Sigmoid colon (tissue), 7 donors: ENCODE data around the gene KLK12. TPM values are rescaled to one million over a fixed set of nuclear protein-coding genes. Genes with fewer than 3 reads are reported as not detected.

Experiments
- DNase-seq: peaks from one replicate; pipeline ENCODE4 v3.0.0-alpha.2; 2019
- H3K27ac ChIP-seq, 4 donors: fragments of 200-600 bp; sonication (generic); one replicate each; pipeline ENCODE4 v1.5.1; 2016 to 2019; ENCODE audit warnings: mild to moderate bottlenecking in 1 of 4
- H3K27me3 ChIP-seq, 3 donors: fragments of 200-600 bp; sonication (generic); one replicate each; pipeline ENCODE4 v1.5.1; 2019; ENCODE audit warnings: mild to moderate bottlenecking in 1 of 3
- H3K36me3 ChIP-seq, 4 donors: fragments of 200-600 bp; sonication (generic); one replicate each; pipeline ENCODE4 v1.5.1; 2016 to 2019
- H3K4me1 ChIP-seq, 4 donors: fragments of 200-600 bp; sonication (generic); one replicate each; pipeline ENCODE4 v1.5.1; 2017 to 2019
- H3K4me3 ChIP-seq, 4 donors: fragments of 200-600 bp; sonication (generic); one replicate each; pipeline ENCODE4 v1.5.1; 2017 to 2019; ENCODE audit warnings: mild to moderate bottlenecking in 2 of 4, moderate library complexity in 1 of 4
- H3K9me3 ChIP-seq, 4 donors: fragments of 200-600 bp in 3 of 4; sonication (generic) in 3 of 4; one replicate each; pipeline versions ENCODE4 v1.5.1 to v1.6.1; 2013 to 2019
- CTCF ChIP-seq, 4 experiments: fragments of 450-650 bp in 3 of 4; fragments of 200-600 bp in 1 of 4; IDR thresholded peaks; one replicate each; pipeline ENCODE4 v1.5.1; 2016 to 2019; ENCODE audit warnings: antibody characterized with exemption in 4 of 4, mild to moderate bottlenecking in 3 of 4, moderate library complexity in 2 of 4
- EP300 ChIP-seq, 4 donors: sonication (generic); formaldehyde crosslinking; IDR thresholded peaks; one replicate each; pipeline ENCODE4 v1.6.1; 2017; ENCODE audit warnings: antibody characterized with exemption in 4 of 4
- POLR2A ChIP-seq, 2 donors: fragments of 450-650 bp; IDR thresholded peaks; one replicate each; pipeline ENCODE4 v1.6.1; 2016; ENCODE audit warnings: antibody characterized with exemption in 2 of 2, mild to moderate bottlenecking in 2 of 2, moderate library complexity in 2 of 2
- POLR2AphosphoS5 ChIP-seq, 4 donors: sonication (generic); formaldehyde crosslinking; IDR thresholded peaks; one replicate each; pipeline ENCODE4 v1.6.1; 2017; ENCODE audit warnings: antibody characterized with exemption in 4 of 4
- WGBS, 2 donors: extraction: QIAGEN DNeasy Blood & Tissue Kit; methylation state at CpG; one replicate each; pipeline ENCODE4 v1.1.7; 2013; 5-methylcytosine and 5-hydroxymethylcytosine counted together
- intact Hi-C: fragments of 100-400 bp; cut with DNase I; formaldehyde crosslinking; loops from one replicate; pipeline ENCODE4 v1.15.1; 2023
- polyA plus RNA-seq, 3 donors: library from polyadenylated mRNA; stranded (reverse); fragments of 200-250 nt; gene quantifications; one replicate each; pipeline ENCODE4 v1.2.3, GENCODE V29; 2013
- total RNA-seq, 4 donors: library from RNA; depleted of rRNA; stranded (reverse); fragments of >200 nt; gene quantifications; one replicate each; pipeline ENCODE4 v1.1.0, GENCODE V29; 2016
- donor health status: healthy with polysubstance abuse.
- donor health status: Bipolar disorder and iron deficiency.
- donor health status: healthy.

KLK12 gene
- total and polyA plus RNA-seq, 7 donors = 2.6 TPM; not detected in 6

- H3K27ac ChIP-seq = no peak overlapping the region
- H3K36me3 ChIP-seq = no peaks in the 10 kb centered on the region
- H3K4me3 ChIP-seq = no peak overlapping the region
- TF ChIP-seq POLR2AphosphoS5 (IDR thresholded peaks at IDR 0.05) (no peak), CTCF (IDR thresholded peaks at IDR 0.05) (no peak), POLR2A (IDR thresholded peaks at IDR 0.05) (no peak), EP300 (IDR thresholded peaks at IDR 0.05) (no peak)
- intact Hi-C loops = no loop called here
- H3K4me1 ChIP-seq = peaks cover 0 to 9% (median 3%) of the 10 kb centered on the region in 4 donors
- 44 to 65% methylated on average over 7 of the region's 7 CpGs for WGBS, 2 donors
- DNase-seq = no peak
- peaks cover 8 to 38% (median 20%) of the 10 kb centered on the region in 3 donors for H3K27me3 ChIP-seq
- no peaks in the 10 kb centered on the region for H3K9me3 ChIP-seq
Observed at GRCh38 chr19:51066393-51067186, 31.8 kb upstream of the KLK12 start.

- Histone ChIP-seq H3K27me3 (peaks cover 8 to 41% (median 20%) of the 10 kb centered on the region in 3 donors), H3K4me1 (peaks cover 0 to 9% (median 3%) of the 10 kb centered on the region in 4 donors), H3K36me3 (no peaks in the 10 kb centered on the region), H3K9me3 (no peaks in the 10 kb centered on the region), H3K4me3 (peak overlapping the region in 1 of 4 donors; percentile 14), H3K27ac (no peak overlapping the region)
- WGBS, 2 donors = 11 to 15% methylated on average over 25 of the region's 25 CpGs
- intact Hi-C loops = no loop called here
- no peak for DNase-seq
- TF ChIP-seq POLR2A (IDR thresholded peaks at IDR 0.05) (no peak), POLR2AphosphoS5 (IDR thresholded peaks at IDR 0.05) (no peak), CTCF (IDR thresholded peaks at IDR 0.05) (no peak)
Observed at GRCh38 chr19:51065221-51065960, 30.6 kb upstream of the KLK12 start.

- Histone ChIP-seq H3K36me3 (no peaks in the 10 kb centered on the region), H3K4me1 (peaks cover 0 to 9% (median 3%) of the 10 kb centered on the region in 4 donors), H3K27ac (no peak within 1 kb of the TSS), H3K4me3 (peak within 1 kb of the TSS in 1 of 4 donors; percentile 14), H3K9me3 (no peaks in the 10 kb centered on the region), H3K27me3 (peaks cover 8 to 47% (median 20%) of the 10 kb centered on the region in 3 donors)
- TF ChIP-seq CTCF (IDR thresholded peaks at IDR 0.05) = no peak
- TF ChIP-seq EP300 (IDR thresholded peaks at IDR 0.05) = no peak
- no peak for TF ChIP-seq POLR2AphosphoS5 (IDR thresholded peaks at IDR 0.05)
- TF ChIP-seq POLR2A (IDR thresholded peaks at IDR 0.05) = no peak
- whole genome bisulfite sequencing, 2 donors = 15 to 18% methylated on average over 38 of the region's 38 CpGs
- no peak for DNase-seq
- intact Hi-C loops = no loop called here
Observed at GRCh38 chr19:51064534-51065220, 29.9 kb upstream of the KLK12 start, which contains the start of gene KLK13. Gene KLK13, minus strand, starts transcription at chr19:51065092. Its CDS starts 25 bp downstream, at chr19:51065067.

- peaks cover 8 to 47% (median 20%) of the 10 kb centered on the region in 3 donors for H3K27me3 ChIP-seq
Observed at GRCh38 chr19:51063664-51064063, 28.9 kb upstream of the KLK12 start.

More at GRCh38 chr19:51063664-51064063, 28.9 kb upstream of the KLK12 start:
- H3K27ac ChIP-seq = no peak overlapping the region
- DNase-seq = no peak
- no peaks in the 10 kb centered on the region for H3K36me3 ChIP-seq
- H3K4me1 ChIP-seq = peaks cover 0 to 9% (median 3%) of the 10 kb centered on the region in 4 donors
- TF ChIP-seq EP300 (IDR thresholded peaks at IDR 0.05) (no peak), POLR2AphosphoS5 (IDR thresholded peaks at IDR 0.05) (no peak), CTCF (IDR thresholded peaks at IDR 0.05) (no peak), POLR2A (IDR thresholded peaks at IDR 0.05) (no peak)
- no peak overlapping the region for H3K4me3 ChIP-seq
- 56 to 86% methylated on average over 7 of the region's 7 CpGs for WGBS, 2 donors
- no peaks in the 10 kb centered on the region for H3K9me3 ChIP-seq
- intact Hi-C loops = no loop called here
